ENCODE data around the gene ADAM17.

ADAM17 gene

GRCh38 chr2:9573840-9574239 is 18.2 kb upstream of the ADAM17 start:
- H3K4me2 ChIP-seq (ENCODE audit: low read length): no peak overlapping the region
- no peak overlapping the region for H3K4me3 ChIP-seq (ENCODE audit: low read length)
- peak; percentile 23 for TF ChIP-seq CTCF (IDR thresholded peaks at IDR 0.05; ENCODE audit: low read depth, low read length, poor library complexity, severe bottlenecking)
- no peak for TF ChIP-seq EZH2phosphoT487 (IDR thresholded peaks at IDR 0.05; ENCODE audit: borderline replicate concordance, low read length)

DNA sequence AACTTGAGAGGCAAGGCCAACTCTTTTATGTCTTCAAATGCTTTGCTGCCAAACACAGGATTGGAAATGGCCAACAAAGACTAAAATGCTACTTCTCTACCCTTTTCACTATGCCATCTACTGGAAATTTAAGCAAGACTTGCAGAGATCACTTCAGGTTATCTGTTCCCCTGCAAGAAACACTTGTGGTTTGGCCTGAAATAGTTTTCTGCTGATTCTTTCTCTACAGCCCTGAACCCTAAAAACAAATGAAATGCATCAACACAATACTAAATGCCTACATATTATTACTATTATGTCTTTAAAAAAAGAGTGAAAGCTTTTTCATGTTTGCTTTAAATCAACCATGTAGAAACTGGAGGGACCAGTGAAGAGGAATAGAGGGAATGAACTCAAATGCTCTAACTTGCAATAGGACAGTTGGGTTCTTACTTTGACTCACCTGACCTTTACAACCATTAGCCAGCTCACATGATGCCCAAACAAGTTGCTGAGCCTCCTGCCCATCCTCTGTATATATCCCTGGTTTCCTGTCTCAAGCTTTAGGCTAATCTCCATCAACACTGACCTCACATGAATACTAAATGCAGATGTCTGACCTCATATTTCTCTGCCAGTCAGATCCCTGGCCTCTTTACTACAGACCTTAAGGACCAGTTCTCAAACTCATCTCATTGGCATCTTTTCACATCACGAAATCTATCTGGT is 17.5 kb upstream of the ADAM17 start:
- Histone ChIP-seq H3K27me3 (ENCODE audit: control insufficient read depth, low read length) (no peaks in the 10 kb centered on the region), H3K4me3 (ENCODE audit: low read length) (no peak overlapping the region), H3F3A (ENCODE audit: control insufficient read depth, insufficient read depth) (0 out of 2 replicates have a peak, but pooled peaks cover 3% of the 10 kb centered on the region), H3K4me1 (ENCODE audit: control insufficient read depth, low read length) (0 out of 2 replicates have a peak, but pooled peaks cover 6% of the 10 kb centered on the region), H3K36me3 (ENCODE audit: control insufficient read depth, low read length) (no peaks in the 10 kb centered on the region), H3K9me3 (ENCODE audit: control insufficient read depth, insufficient read depth, low read length) (no peaks in the 10 kb centered on the region), H3K4me2 (ENCODE audit: low read length) (no peak overlapping the region), H4K20me1 (ENCODE audit: control insufficient read depth, insufficient read depth, low read depth, low read length) (no peaks in the 10 kb centered on the region), H3K27ac (ENCODE audit: low read depth, low read length) (no peak overlapping the region), H3K9me2 (replicated peaks; ENCODE audit: control insufficient read depth, low read length) (no peaks in the 10 kb centered on the region), H3K79me2 (ENCODE audit: control insufficient read depth, low read length) (no peaks in the 10 kb centered on the region)
- no peak for TF ChIP-seq CTCF (IDR thresholded peaks at IDR 0.05; ENCODE audit: low read depth, low read length, poor library complexity, severe bottlenecking)
- no peak for TF ChIP-seq EZH2phosphoT487 (IDR thresholded peaks at IDR 0.05; ENCODE audit: borderline replicate concordance, low read length)

More at GRCh38 chr2:9573840-9574239, 18.2 kb upstream of the ADAM17 start:
- H3K9me2 ChIP-seq (replicated peaks; ENCODE audit: control insufficient read depth, low read length): no peaks in the 10 kb centered on the region
- H3K9me3 ChIP-seq (ENCODE audit: control insufficient read depth, insufficient read depth, low read length): no peaks in the 10 kb centered on the region
- 0 out of 2 replicates have a peak, but pooled peaks cover 3% of the 10 kb centered on the region for H3F3A ChIP-seq (ENCODE audit: control insufficient read depth, insufficient read depth)
- 0 out of 2 replicates have a peak, but pooled peaks cover 6% of the 10 kb centered on the region for H3K4me1 ChIP-seq (ENCODE audit: control insufficient read depth, low read length)
- H3K79me2 ChIP-seq (ENCODE audit: control insufficient read depth, low read length): no peaks in the 10 kb centered on the region
- no peaks in the 10 kb centered on the region for H3K27me3 ChIP-seq (ENCODE audit: control insufficient read depth, low read length)
- H4K20me1 ChIP-seq (ENCODE audit: control insufficient read depth, insufficient read depth, low read depth, low read length): no peaks in the 10 kb centered on the region
- no peak overlapping the region for H3K27ac ChIP-seq (ENCODE audit: low read depth, low read length)
- no peaks in the 10 kb centered on the region for H3K36me3 ChIP-seq (ENCODE audit: control insufficient read depth, low read length)

DNA sequence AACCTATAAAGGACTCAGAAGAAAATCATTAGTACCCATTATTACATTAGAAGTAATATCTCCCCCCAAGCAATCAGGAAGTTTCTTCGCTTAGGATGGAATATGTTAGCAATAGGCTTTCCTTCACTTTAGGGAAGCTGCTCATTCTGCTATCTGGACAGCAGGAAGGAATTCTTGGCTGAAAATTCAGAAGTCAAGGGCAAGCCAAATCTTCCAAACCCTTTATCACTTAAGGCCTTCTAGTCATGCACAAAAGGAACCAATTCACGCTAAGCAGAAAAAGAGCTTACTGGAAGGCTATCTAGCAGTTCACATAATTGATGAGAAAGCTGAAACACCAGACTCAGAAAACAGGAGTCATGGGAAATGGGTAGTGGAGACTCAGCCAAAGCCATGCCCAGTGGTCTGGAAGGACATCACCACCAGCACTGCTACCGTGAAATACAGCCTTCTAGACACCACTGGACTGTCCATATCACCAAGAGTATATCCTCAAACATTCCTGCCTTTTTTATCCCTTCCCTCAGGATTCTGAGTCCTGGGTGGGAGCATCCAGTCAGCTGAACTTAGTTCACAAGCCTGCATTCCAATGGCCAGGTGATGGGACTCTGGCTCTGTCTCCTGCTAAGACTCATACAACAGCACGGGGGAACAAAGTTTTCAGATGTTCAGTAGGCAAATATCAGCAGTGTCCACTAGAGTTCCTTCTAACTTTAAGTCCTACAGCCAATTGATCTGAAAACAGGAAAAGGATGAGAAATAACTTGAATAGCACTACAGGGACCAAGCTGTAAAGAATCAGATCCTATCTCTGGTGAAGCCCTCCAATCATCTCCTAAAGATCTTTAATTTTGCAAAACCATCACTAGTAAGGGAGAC is 14.8 kb upstream of the ADAM17 start:
- Histone ChIP-seq H3K4me3 (ENCODE audit: low read length) (no peak overlapping the region), H3K27me3 (ENCODE audit: control insufficient read depth, low read length) (no peaks in the 10 kb centered on the region), H3K4me1 (ENCODE audit: control insufficient read depth, low read length) (peaks cover 12% of the 10 kb centered on the region; the same call in 1 of the 2 replicates), H4K20me1 (ENCODE audit: control insufficient read depth, insufficient read depth, low read depth, low read length) (no peaks in the 10 kb centered on the region), H3K4me2 (ENCODE audit: low read length) (no peak overlapping the region), H3K27ac (ENCODE audit: low read depth, low read length) (no peak overlapping the region), H3K79me2 (ENCODE audit: control insufficient read depth, low read length) (no peaks in the 10 kb centered on the region), H3K9me2 (replicated peaks; ENCODE audit: control insufficient read depth, low read length) (no peaks in the 10 kb centered on the region), H3K36me3 (ENCODE audit: control insufficient read depth, low read length) (no peaks in the 10 kb centered on the region), H3K9me3 (ENCODE audit: control insufficient read depth, insufficient read depth, low read length) (no peaks in the 10 kb centered on the region), H3F3A (ENCODE audit: control insufficient read depth, insufficient read depth) (0 out of 2 replicates have a peak, but pooled peaks cover 3% of the 10 kb centered on the region)
- TF ChIP-seq EZH2phosphoT487 (IDR thresholded peaks at IDR 0.05; ENCODE audit: borderline replicate concordance, low read length): no peak
- no peak for TF ChIP-seq CTCF (IDR thresholded peaks at IDR 0.05; ENCODE audit: low read depth, low read length, poor library complexity, severe bottlenecking)

Measured in DOHH2 (cell line).